MM.1S (cell line): Measurements from ENCODE around the gene CES5A.
"Not testable (repeated sequence)": the region's sequence is repeated elsewhere in the genome, so short reads cannot be mapped to it uniquely, and the experiment has no call there.

Experiments
- DNase-seq: peaks from one replicate; pipeline ENCODE4 v3.0.0-alpha.2; 2015
- H2AFZ ChIP-seq: fragments of 300-600 bp; sonication (generic); 2 replicates; pipeline ENCODE4 v1.6.0; 2016; ENCODE audit warnings: antibody characterized with exemption, low read length
- H3F3A ChIP-seq: fragments of 300-600 bp; sonication (generic); 2 replicates; pipeline ENCODE4 v1.6.1; 2016; ENCODE audit warnings: mild to moderate bottlenecking, antibody characterized with exemption, low read length, moderate library complexity, mixed read lengths; ENCODE audit not compliant: insufficient read depth
- H3K27ac ChIP-seq: fragments of 300-600 bp; sonication (generic); 2 replicates; pipeline ENCODE4 v1.5.1; 2016; ENCODE audit warnings: mild to moderate bottlenecking, low read length
- H3K27me3 ChIP-seq: fragments of 300-600 bp; sonication (generic); replicated peaks from 2 replicates; pipeline ENCODE4 v1.6.0; 2016; ENCODE audit warnings: low read length; ENCODE audit not compliant: insufficient read depth
- H3K36me3 ChIP-seq: fragments of 300-600 bp; sonication (generic); replicated peaks from 2 replicates; pipeline ENCODE4 v1.6.1; 2016; ENCODE audit warnings: mild to moderate bottlenecking, low read length, mixed read lengths; ENCODE audit not compliant: insufficient read depth
- H3K4me1 ChIP-seq: fragments of 300-600 bp; sonication (generic); 2 replicates; pipeline ENCODE4 v1.6.1; 2016; ENCODE audit warnings: low read length, mixed read lengths
- H3K4me2 ChIP-seq: fragments of 300-600 bp; sonication (generic); 2 replicates; pipeline ENCODE4 v1.6.0; 2016; ENCODE audit warnings: low read depth, low read length
- H3K4me3 ChIP-seq: fragments of 300-600 bp; sonication (generic); 2 replicates; pipeline ENCODE4 v1.5.1; 2016; ENCODE audit warnings: low read length, mixed read lengths
- H3K79me2 ChIP-seq: fragments of 300-600 bp; sonication (generic); 2 replicates; pipeline ENCODE4 v1.6.1; 2016; ENCODE audit warnings: mixed run types, low read length, mixed read lengths
- H3K9ac ChIP-seq: fragments of 300-600 bp; sonication (generic); 2 replicates; pipeline ENCODE4 v1.6.1; 2016; ENCODE audit warnings: low read length, mixed read lengths
- H3K9me2 ChIP-seq: fragments of 300-600 bp; sonication (generic); replicated peaks from 2 replicates; pipeline ENCODE4 v1.6.1; 2016; ENCODE audit warnings: mild to moderate bottlenecking, low read length, mixed read lengths; ENCODE audit not compliant: insufficient read depth
- H3K9me3 ChIP-seq: fragments of 300-600 bp; sonication (generic); replicated peaks from 2 replicates; pipeline ENCODE4 v1.6.1; 2016; ENCODE audit warnings: mild to moderate bottlenecking, low read length, mixed read lengths; ENCODE audit not compliant: insufficient read depth
- H4K20me1 ChIP-seq: fragments of 300-600 bp; sonication (generic); 2 replicates; pipeline ENCODE4 v1.6.1; 2016; ENCODE audit warnings: mild to moderate bottlenecking, low read length, moderate library complexity, mixed read lengths; ENCODE audit not compliant: insufficient read depth
- CTCF ChIP-seq: fragments of 300-600 bp; sonication (generic); IDR thresholded peaks from 2 replicates; pipeline ENCODE4 v1.5.1; 2016; ENCODE audit warnings: antibody characterized with exemption, low read length, mixed read lengths
- EZH2 ChIP-seq: fragments of 300-600 bp; sonication (generic); optimal IDR thresholded peaks from 2 replicates; pipeline ENCODE3; 2017; ENCODE audit warnings: low read depth, mild to moderate bottlenecking, antibody characterized with exemption, low read length, mixed read lengths
- EZH2phosphoT487 ChIP-seq: fragments of 300-600 bp; sonication (generic); IDR thresholded peaks from 2 replicates; pipeline ENCODE4 v1.6.1; 2018; ENCODE audit warnings: antibody characterized with exemption, low read length

CES5A gene

GRCh38 chr16:55813730-55814129 is 61.4 kb downstream of the CES5A start:
- not testable (repeated sequence) for H2AFZ ChIP-seq, H3K79me2 ChIP-seq, H3K36me3 ChIP-seq, H3K27ac ChIP-seq, H3K4me1 ChIP-seq, DNase-seq, H3K9ac ChIP-seq, H3F3A ChIP-seq, H3K4me2 ChIP-seq, H3K4me3 ChIP-seq, H3K9me2 ChIP-seq, H4K20me1 ChIP-seq, H3K27me3 ChIP-seq, H3K9me3 ChIP-seq

GRCh38 chr16:55812951-55813350 is 62.2 kb downstream of the CES5A start:
- no peak overlapping the region for H2AFZ ChIP-seq
- no peaks in the 10 kb centered on the region for H3K27me3 ChIP-seq

GRCh38 chr16:55811811-55812210 is 63.4 kb downstream of the CES5A start:
- H4K20me1 ChIP-seq, result no peaks in the 10 kb centered on the region
- H3K27me3 ChIP-seq, result no peaks in the 10 kb centered on the region
- H3K27ac ChIP-seq, result no peak overlapping the region
- TF ChIP-seq CTCF, result no peak
- TF ChIP-seq EZH2, result no peak
- no peak for TF ChIP-seq EZH2phosphoT487
- H2AFZ ChIP-seq, result no peak overlapping the region
- no peaks in the 10 kb centered on the region for H3K9me2 ChIP-seq
- no peaks in the 10 kb centered on the region for H3K36me3 ChIP-seq
- H3K79me2 ChIP-seq, result no peaks in the 10 kb centered on the region
- no peak overlapping the region for H3K4me2 ChIP-seq
- no peaks in the 10 kb centered on the region for H3K9me3 ChIP-seq
- H3K4me3 ChIP-seq, result no peak overlapping the region
- no peak for DNase-seq
- no peaks in the 10 kb centered on the region for H3K4me1 ChIP-seq
- H3F3A ChIP-seq, result no peaks in the 10 kb centered on the region
- no peak overlapping the region for H3K9ac ChIP-seq

More at GRCh38 chr16:55812951-55813350, 62.2 kb downstream of the CES5A start:
- Histone ChIP-seq H3K9me3 (no peaks in the 10 kb centered on the region), H3K4me1 (no peaks in the 10 kb centered on the region), H3K9ac (no peak overlapping the region), H3K79me2 (no peaks in the 10 kb centered on the region), H3K4me2 (no peak overlapping the region), H4K20me1 (no peaks in the 10 kb centered on the region), H3K9me2 (no peaks in the 10 kb centered on the region), H3K4me3 (no peak overlapping the region), H3K27ac (no peak overlapping the region), H3K36me3 (no peaks in the 10 kb centered on the region), H3F3A (no peaks in the 10 kb centered on the region)
- no peak for DNase-seq
- TF ChIP-seq EZH2phosphoT487 (no peak), CTCF (no peak), EZH2 (no peak)

GRCh38 chr16:55810451-55810961 is 64.7 kb downstream of the CES5A start:
- Histone ChIP-seq H3K79me2 (no peaks in the 10 kb centered on the region), H3K9me2 (no peaks in the 10 kb centered on the region), H2AFZ (no peak overlapping the region), H3K27me3 (no peaks in the 10 kb centered on the region), H3K27ac (no peak overlapping the region), H3K36me3 (no peaks in the 10 kb centered on the region), H3K9ac (no peak overlapping the region), H3K9me3 (no peaks in the 10 kb centered on the region), H3K4me2 (no peak overlapping the region), H3K4me3 (no peak overlapping the region), H3F3A (no peaks in the 10 kb centered on the region), H3K4me1 (no peaks in the 10 kb centered on the region), H4K20me1 (no peaks in the 10 kb centered on the region)
- no peak for TF ChIP-seq EZH2phosphoT487
- TF ChIP-seq CTCF, result no peak
- TF ChIP-seq EZH2, result no peak
- no peak for DNase-seq
